ENCODE results near the gene MT1M. TPM values are rescaled to one million over a fixed set of nuclear protein-coding genes. Genes with fewer than 3 reads are reported as not detected.
"Not testable (repeated sequence)": the region's sequence is repeated elsewhere in the genome, so short reads cannot be mapped to it uniquely, and the experiment has no call there.

The MT1M gene
- polyA plus RNA-seq, 3 donors = not detected

- no peaks in the 10 kb centered on the region for H3K79me2 ChIP-seq (ENCODE audit: insufficient read depth, low read length)
- peaks cover 0 to 15% of the 10 kb centered on the region in 2 donors for H3K9me3 ChIP-seq (replicated peaks in 1 of 2; ENCODE audit: control insufficient read depth in 1 of 2, insufficient read depth in 1 of 2, low read length in 2 of 2)
- H3K36me3 ChIP-seq (replicated peaks in 1 of 2; ENCODE audit: control insufficient read depth in 1 of 2, insufficient read depth in 2 of 2, low read length in 2 of 2) = no peaks in the 10 kb centered on the region
- Mint-ChIP-seq H3K9me3 (peaks cover 0 to 6% (median 2%) of the 10 kb centered on the region in 7 donors), H3K36me3 (peaks cover 24 to 27% of the 10 kb centered on the region in 2 donors), H3K27me3 (ENCODE audit: low read depth in 3 of 3) (peaks cover 68 to 78% (median 76%) of the 10 kb centered on the region in 3 donors), H3K4me1 (peaks cover 19% of the 10 kb centered on the region), H3K4me3 (peak overlapping the region; percentile 28 to 75), H3K27ac (no peak overlapping the region)
- intact Hi-C loops (cut with micrococcal nuclease) = no loop called here
- no peak overlapping the region for H3K4me3 ChIP-seq (replicated peaks in 1 of 3; ENCODE audit: low read depth in 2 of 3, low read length in 3 of 3)
- no peak overlapping the region for H3K9ac ChIP-seq (ENCODE audit: insufficient read depth, low read length, poor library complexity, severe bottlenecking)
- no peak overlapping the region for H3K27ac ChIP-seq (ENCODE audit: low read depth in 1 of 2, low read length in 2 of 2)
- peaks cover 50 to 77% of the 10 kb centered on the region in 2 donors for H3K27me3 ChIP-seq (ENCODE audit: control insufficient read depth in 2 of 2, insufficient read depth in 2 of 2, low read length in 2 of 2)
- no peaks in the 10 kb centered on the region for H4K20me1 ChIP-seq (ENCODE audit: insufficient read depth, low read length)
- 7% methylated on average over 33 of the region's 48 CpGs for whole genome bisulfite sequencing (ENCODE audit: insufficient coverage)
- TF ChIP-seq CTCF (IDR thresholded peaks at IDR 0.05) = no peak
- DNase-seq = no peak
- H3K4me1 ChIP-seq (ENCODE audit: control insufficient read depth in 1 of 2, insufficient read depth in 2 of 2, low read length in 2 of 2) = peaks cover 8 to 16% of the 10 kb centered on the region in 2 donors
- no peak overlapping the region for H3K4me2 ChIP-seq (replicated peaks; ENCODE audit: extremely low read depth, low read length, poor library complexity, severe bottlenecking)
- no peak overlapping the region for H2AFZ ChIP-seq (ENCODE audit: insufficient read depth, low read depth, low read length, poor library complexity, severe bottlenecking)
Observed at GRCh38 chr16:56662357-56663354, 30.2 kb downstream of the MT1M start.

GRCh38 chr16:56664506-56664905 lies 32.0 kb downstream of the MT1M start:
- Mint-ChIP-seq H3K36me3 (peaks cover 18 to 20% of the 10 kb centered on the region in 2 donors), H3K4me1 (peaks cover 22% of the 10 kb centered on the region), H3K9me3 (peaks cover 0 to 11% (median 4%) of the 10 kb centered on the region in 7 donors), H3K4me3 (peak overlapping the region in 1 of 2 donors; percentile 71), H3K27ac (peak overlapping the region in 1 of 7 donors; percentile 11), H3K27me3 (ENCODE audit: low read depth in 3 of 3) (peaks cover 85 to 89% (median 85%) of the 10 kb centered on the region in 3 donors)
- no peak overlapping the region for H3K27ac ChIP-seq (ENCODE audit: low read depth in 1 of 2, low read length in 2 of 2)
- no peak overlapping the region for H2AFZ ChIP-seq (ENCODE audit: insufficient read depth, low read depth, low read length, poor library complexity, severe bottlenecking)
- H3K27me3 ChIP-seq (ENCODE audit: control insufficient read depth in 2 of 2, insufficient read depth in 2 of 2, low read length in 2 of 2) = peaks cover 67 to 91% of the 10 kb centered on the region in 2 donors
- H3K36me3 ChIP-seq (replicated peaks in 1 of 2; ENCODE audit: control insufficient read depth in 1 of 2, insufficient read depth in 2 of 2, low read length in 2 of 2) = no peaks in the 10 kb centered on the region
- H3K4me2 ChIP-seq (replicated peaks; ENCODE audit: extremely low read depth, low read length, poor library complexity, severe bottlenecking) = no peak overlapping the region
- no CpG with 5 or more reads among the region's 1 CpG for WGBS (ENCODE audit: insufficient coverage)
- H3K4me3 ChIP-seq (replicated peaks in 1 of 3; ENCODE audit: low read depth in 2 of 3, low read length in 3 of 3) = no peak overlapping the region
- H4K20me1 ChIP-seq (ENCODE audit: insufficient read depth, low read length) = no peaks in the 10 kb centered on the region
- TF ChIP-seq CTCF (IDR thresholded peaks at IDR 0.05) = no peak
- H3K4me1 ChIP-seq (ENCODE audit: control insufficient read depth in 1 of 2, insufficient read depth in 2 of 2, low read length in 2 of 2) = peaks cover 5 to 13% of the 10 kb centered on the region in 2 donors
- H3K9ac ChIP-seq (ENCODE audit: insufficient read depth, low read length, poor library complexity, severe bottlenecking) = no peak overlapping the region
- no peak for DNase-seq
- intact Hi-C loops (cut with micrococcal nuclease) = no loop called here
- H3K9me3 ChIP-seq (replicated peaks in 1 of 2; ENCODE audit: control insufficient read depth in 1 of 2, insufficient read depth in 1 of 2, low read length in 2 of 2) = peaks cover 0 to 29% of the 10 kb centered on the region in 2 donors
- H3K79me2 ChIP-seq (ENCODE audit: insufficient read depth, low read length) = no peaks in the 10 kb centered on the region

GRCh38 chr16:56665286-56666261 lies 33.1 kb downstream of the MT1M start:
- Mint-ChIP-seq H3K4me1 (peaks cover 29% of the 10 kb centered on the region), H3K4me3 (peak overlapping the region in 1 of 2 donors; percentile 73), H3K36me3 (peaks cover 11% of the 10 kb centered on the region in 2 donors), H3K9me3 (peaks cover 0 to 17% (median 6%) of the 10 kb centered on the region in 7 donors), H3K27me3 (ENCODE audit: low read depth in 3 of 3) (peaks cover 90 to 96% (median 92%) of the 10 kb centered on the region in 3 donors)
- H2AFZ ChIP-seq (ENCODE audit: insufficient read depth, low read depth, low read length, poor library complexity, severe bottlenecking); H3K9ac ChIP-seq (ENCODE audit: insufficient read depth, low read length, poor library complexity, severe bottlenecking); H3K36me3 ChIP-seq (replicated peaks in 1 of 2; ENCODE audit: control insufficient read depth in 1 of 2, insufficient read depth in 2 of 2, low read length in 2 of 2); intact Hi-C loops (cut with micrococcal nuclease); H3K27ac ChIP-seq (ENCODE audit: low read depth in 1 of 2, low read length in 2 of 2); H3K4me3 ChIP-seq (replicated peaks in 1 of 3; ENCODE audit: low read depth in 2 of 3, low read length in 3 of 3); H3K27ac Mint-ChIP-seq; H4K20me1 ChIP-seq (ENCODE audit: insufficient read depth, low read length); H3K79me2 ChIP-seq (ENCODE audit: insufficient read depth, low read length); DNase-seq; H3K4me2 ChIP-seq (replicated peaks; ENCODE audit: extremely low read depth, low read length, poor library complexity, severe bottlenecking): not testable (repeated sequence)
- Histone ChIP-seq H3K9me3 (replicated peaks in 1 of 2; ENCODE audit: control insufficient read depth in 1 of 2, insufficient read depth in 1 of 2, low read length in 2 of 2) (peaks cover 0 to 34% of the 10 kb centered on the region in 2 donors), H3K4me1 (ENCODE audit: control insufficient read depth in 1 of 2, insufficient read depth in 2 of 2, low read length in 2 of 2) (peaks cover 11 to 20% of the 10 kb centered on the region in 2 donors), H3K27me3 (ENCODE audit: control insufficient read depth in 2 of 2, insufficient read depth in 2 of 2, low read length in 2 of 2) (peaks cover 74 to 96% of the 10 kb centered on the region in 2 donors)
- WGBS (ENCODE audit: insufficient coverage) = 72% methylated on average over 4 of the region's 8 CpGs

Measured in CD14-positive monocyte (primary cell).